CD14-positive monocyte (primary cell): ENCODE data around the gene CREB3L1. TPM values are rescaled to one million over a fixed set of nuclear protein-coding genes. Genes with fewer than 3 reads are reported as not detected.

ENCODE experiments used
- DNase-seq, 3 donors: peaks; one replicate each; pipeline ENCODE4 v3.0.0-alpha.2; 2011 to 2022
- H2AFZ ChIP-seq: 2 replicates; pipeline ENCODE4 v1.6.0; 2012; ENCODE audit warnings: mild to moderate bottlenecking, low read depth, low read length, inconsistent platforms; ENCODE audit not compliant: insufficient read depth, poor library complexity, severe bottlenecking
- H3K27ac ChIP-seq, 2 donors: 1 replicate in 1 of 2; 2 replicates in 1 of 2; pipeline ENCODE4 v1.5.1; 2012 to 2013; ENCODE audit warnings: low read length in 2 of 2, control low read depth in 1 of 2, inconsistent platforms in 1 of 2, low read depth in 1 of 2, mild to moderate bottlenecking in 1 of 2
- H3K27me3 ChIP-seq, 2 donors: one replicate each; pipeline versions ENCODE4 v1.6.0 to v1.6.1; 2011 to 2013; ENCODE audit warnings: low read length in 2 of 2; ENCODE audit not compliant: control insufficient read depth in 2 of 2, insufficient read depth in 2 of 2
- H3K36me3 ChIP-seq, 2 donors: replicated peaks in 1 of 2; 1 replicate in 1 of 2; 2 replicates in 1 of 2; pipeline versions ENCODE4 v1.5.1 to v1.6.1; 2012 to 2013; ENCODE audit warnings: low read length in 2 of 2, control low read depth in 1 of 2, inconsistent platforms in 1 of 2, mild to moderate bottlenecking in 1 of 2; ENCODE audit not compliant: insufficient read depth in 2 of 2, control insufficient read depth in 1 of 2
- H3K4me1 ChIP-seq, 2 donors: 1 replicate in 1 of 2; 2 replicates in 1 of 2; pipeline versions ENCODE4 v1.5.1 to v1.6.1; 2012 to 2013; ENCODE audit warnings: low read length in 2 of 2, control low read depth in 1 of 2, inconsistent platforms in 1 of 2, mild to moderate bottlenecking in 1 of 2, moderate library complexity in 1 of 2; ENCODE audit not compliant: insufficient read depth in 2 of 2, control insufficient read depth in 1 of 2
- H3K4me2 ChIP-seq: replicated peaks from 2 replicates; pipeline ENCODE3; 2012; ENCODE audit warnings: low read length, moderate library complexity, mild to moderate bottlenecking; ENCODE audit not compliant: poor library complexity, severe bottlenecking; ENCODE audit errors: extremely low read depth
- H3K4me3 ChIP-seq, 3 experiments: fragments of 200-600 bp in 1 of 3; sonication (generic) in 1 of 3; replicated peaks in 1 of 3; 1 replicate in 2 of 3; 2 replicates in 1 of 3; pipeline ENCODE4 v1.5.1; 2011 to 2013; ENCODE audit warnings: low read length in 3 of 3, mild to moderate bottlenecking in 3 of 3, control low read depth in 2 of 3, low read depth in 2 of 3, inconsistent platforms in 1 of 3, moderate library complexity in 1 of 3
- H3K79me2 ChIP-seq: 2 replicates; pipeline ENCODE4 v1.6.0; 2012; ENCODE audit warnings: mild to moderate bottlenecking, control low read depth, inconsistent platforms, low read length, moderate library complexity; ENCODE audit not compliant: insufficient read depth
- H3K9ac ChIP-seq: 2 replicates; pipeline ENCODE4 v1.6.0; 2017; ENCODE audit warnings: low read length, mild to moderate bottlenecking; ENCODE audit not compliant: insufficient read depth, poor library complexity, severe bottlenecking
- H3K9me3 ChIP-seq, 2 donors: replicated peaks in 1 of 2; 1 replicate in 1 of 2; 2 replicates in 1 of 2; pipeline versions ENCODE4 v1.5.1 to v1.6.1; 2012 to 2013; ENCODE audit warnings: low read length in 2 of 2, control low read depth in 1 of 2; ENCODE audit not compliant: control insufficient read depth in 1 of 2, insufficient read depth in 1 of 2
- H4K20me1 ChIP-seq: 2 replicates; pipeline ENCODE4 v1.6.0; 2012; ENCODE audit warnings: mild to moderate bottlenecking, low read length, control low read depth, moderate library complexity; ENCODE audit not compliant: insufficient read depth
- H3K27ac Mint-ChIP-seq, 7 donors: one replicate each; pipeline ENCODE4 v1.8.0; 2020; ENCODE audit warnings: mild to moderate bottlenecking in 7 of 7, mixed read lengths in 7 of 7, moderate library complexity in 6 of 7, inconsistent platforms in 2 of 7
- H3K27me3 Mint-ChIP-seq, 3 donors: one replicate each; pipeline ENCODE4 v1.8.0; 2021 to 2022; ENCODE audit warnings: low read depth in 3 of 3, mild to moderate bottlenecking in 3 of 3, mixed read lengths in 3 of 3, moderate library complexity in 3 of 3, inconsistent platforms in 1 of 3
- H3K36me3 Mint-ChIP-seq, 2 donors: one replicate each; pipeline ENCODE4 v1.8.0; 2020; ENCODE audit warnings: mixed read lengths in 2 of 2, inconsistent platforms in 1 of 2, mild to moderate bottlenecking in 1 of 2
- H3K4me1 Mint-ChIP-seq: one replicate; pipeline ENCODE4 v1.8.0; 2020; ENCODE audit warnings: mild to moderate bottlenecking, mixed read lengths
- H3K4me3 Mint-ChIP-seq, 2 donors: one replicate each; pipeline ENCODE4 v1.8.0; 2020; ENCODE audit warnings: mild to moderate bottlenecking in 2 of 2, mixed read lengths in 2 of 2, moderate library complexity in 1 of 2
- H3K9me3 Mint-ChIP-seq, 7 donors: one replicate each; pipeline ENCODE4 v1.8.0; 2020 to 2022; ENCODE audit warnings: mixed read lengths in 7 of 7, mild to moderate bottlenecking in 6 of 7, moderate library complexity in 6 of 7, inconsistent platforms in 2 of 7
- WGBS: methylation state at CpG from one replicate; pipeline ENCODE4 v1.1.5; 2013; ENCODE audit warnings: missing lambda C conversion rate; ENCODE audit not compliant: insufficient coverage; 5-methylcytosine and 5-hydroxymethylcytosine counted together
- intact Hi-C, 2 donors: fragments of 100-400 bp; cut with micrococcal nuclease; formaldehyde crosslinking; loops; one replicate each; pipeline versions ENCODE4 v1.15.0 to v1.15.1; 2023
- polyA plus RNA-seq, 3 donors: library from polyadenylated mRNA; depleted of rRNA in 1 of 3; unstranded in 2 of 3; stranded (reverse) in 1 of 3; fragments of 300-500 nt in 2 of 3; fragments of >200 nt in 1 of 3; fragmentation: Illumina TruSeq in 2 of 3; gene quantifications; 1 replicate in 2 of 3; 2 replicates in 1 of 3; pipeline ENCODE4 v1.2.3, GENCODE V29; 2012 to 2021
- TF ChIP-seq, protein P1 (sequence below): fragments of 200-600 bp; IDR thresholded peaks from one replicate; pipeline ENCODE4 v1.8.0; 2022; ENCODE audit warnings: antibody characterized with exemption, mild to moderate bottlenecking

CREB3L1 gene
- polyA plus RNA-seq, 3 donors, result not detected

DNA sequence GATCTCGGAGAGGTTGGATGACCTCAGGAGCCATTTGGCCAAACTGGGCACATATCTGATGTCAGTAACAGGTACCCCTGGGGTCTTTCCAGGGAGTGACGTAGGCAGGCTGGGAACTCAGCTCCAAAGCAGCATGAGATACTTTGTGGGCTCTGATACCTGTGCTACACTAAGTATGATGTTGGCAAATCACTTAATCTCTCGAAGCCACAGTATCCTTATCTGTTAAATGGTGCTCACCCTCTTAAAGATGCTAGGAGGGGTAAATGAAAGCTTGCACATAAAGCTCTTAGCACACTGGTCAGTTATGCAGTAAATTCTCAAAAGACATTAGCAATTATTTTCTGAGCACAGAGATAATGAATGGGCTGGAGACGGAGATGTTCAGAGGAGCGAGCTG lies 52.7 kb downstream of the CREB3L1 start:
- intact Hi-C loops, result no loop called here
- TF ChIP-seq, protein P1, sequence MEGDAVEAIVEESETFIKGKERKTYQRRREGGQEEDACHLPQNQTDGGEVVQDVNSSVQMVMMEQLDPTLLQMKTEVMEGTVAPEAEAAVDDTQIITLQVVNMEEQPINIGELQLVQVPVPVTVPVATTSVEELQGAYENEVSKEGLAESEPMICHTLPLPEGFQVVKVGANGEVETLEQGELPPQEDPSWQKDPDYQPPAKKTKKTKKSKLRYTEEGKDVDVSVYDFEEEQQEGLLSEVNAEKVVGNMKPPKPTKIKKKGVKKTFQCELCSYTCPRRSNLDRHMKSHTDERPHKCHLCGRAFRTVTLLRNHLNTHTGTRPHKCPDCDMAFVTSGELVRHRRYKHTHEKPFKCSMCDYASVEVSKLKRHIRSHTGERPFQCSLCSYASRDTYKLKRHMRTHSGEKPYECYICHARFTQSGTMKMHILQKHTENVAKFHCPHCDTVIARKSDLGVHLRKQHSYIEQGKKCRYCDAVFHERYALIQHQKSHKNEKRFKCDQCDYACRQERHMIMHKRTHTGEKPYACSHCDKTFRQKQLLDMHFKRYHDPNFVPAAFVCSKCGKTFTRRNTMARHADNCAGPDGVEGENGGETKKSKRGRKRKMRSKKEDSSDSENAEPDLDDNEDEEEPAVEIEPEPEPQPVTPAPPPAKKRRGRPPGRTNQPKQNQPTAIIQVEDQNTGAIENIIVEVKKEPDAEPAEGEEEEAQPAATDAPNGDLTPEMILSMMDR, result no peak
- H3K27ac Mint-ChIP-seq, result no peak overlapping the region
- peak overlapping the region in 1 of 2 donors; percentile 87 for H3K4me3 Mint-ChIP-seq
- Histone ChIP-seq H3K27ac (no peak overlapping the region), H3K4me3 (no peak overlapping the region), H3K36me3 (no peaks in the 10 kb centered on the region), H3K27me3 (peaks cover 14 to 46% of the 10 kb centered on the region in 2 donors), H3K4me2 (no peak overlapping the region), H4K20me1 (peaks cover 15% of the 10 kb centered on the region), H3K79me2 (no peaks in the 10 kb centered on the region), H2AFZ (no peak overlapping the region), H3K9me3 (peaks cover 0 to 7% of the 10 kb centered on the region in 2 donors), H3K4me1 (peaks cover 43 to 56% of the 10 kb centered on the region in 2 donors), H3K9ac (no peak overlapping the region)
- peaks cover 0 to 9% (median 4%) of the 10 kb centered on the region in 7 donors for H3K9me3 Mint-ChIP-seq
- H3K36me3 Mint-ChIP-seq, result peaks cover 7 to 16% of the 10 kb centered on the region in 2 donors
- DNase-seq, result no peak
- H3K27me3 Mint-ChIP-seq, result peaks cover 54 to 74% (median 59%) of the 10 kb centered on the region in 3 donors
- 54% methylated on average over 4 of the region's 5 CpGs for WGBS
- peaks cover 52% of the 10 kb centered on the region for H3K4me1 Mint-ChIP-seq

DNA sequence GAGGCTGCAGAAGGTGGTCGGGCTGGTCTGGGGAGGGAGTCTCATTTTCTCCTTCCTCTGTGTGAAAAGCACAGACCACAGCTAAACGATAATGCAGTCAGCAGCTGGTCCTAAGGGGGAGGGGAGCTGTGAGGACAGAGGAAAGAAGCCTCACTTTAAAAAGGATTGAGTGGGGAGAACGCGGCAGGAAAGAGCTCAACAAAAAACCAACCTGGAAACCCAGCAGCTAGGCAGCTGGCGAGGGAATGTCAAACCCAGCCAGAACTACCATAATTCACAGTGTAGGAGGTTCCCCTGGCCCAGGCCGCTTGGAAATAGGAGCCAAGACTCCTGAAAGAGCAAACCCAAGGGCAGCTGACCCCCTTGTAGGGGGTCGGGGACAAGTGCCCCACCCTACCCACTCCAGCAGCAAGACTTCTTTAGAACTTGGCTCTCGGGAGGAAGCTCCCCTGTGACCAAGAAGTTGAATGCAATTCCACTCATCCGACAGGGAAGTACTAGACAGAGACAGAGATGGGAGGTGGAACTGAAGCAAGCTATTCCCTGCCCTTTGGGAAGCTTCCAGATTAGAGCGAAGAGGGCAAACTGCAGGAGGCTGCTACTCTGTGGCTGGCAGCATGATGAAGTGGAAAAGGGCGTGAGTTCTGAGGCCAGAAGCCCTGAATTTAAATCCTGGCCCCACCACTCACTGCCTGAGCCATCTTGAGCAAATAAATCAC lies 53.3 kb downstream of the CREB3L1 start:
- Histone ChIP-seq H3K4me2 (peak overlapping the region; percentile 15), H3K4me1 (peaks cover 49 to 61% of the 10 kb centered on the region in 2 donors), H3K36me3 (no peaks in the 10 kb centered on the region), H4K20me1 (peaks cover 15% of the 10 kb centered on the region), H3K27ac (no peak overlapping the region), H3K4me3 (no peak overlapping the region), H3K27me3 (peaks cover 14 to 46% of the 10 kb centered on the region in 2 donors), H3K9ac (no peak overlapping the region), H3K9me3 (peaks cover 0 to 7% of the 10 kb centered on the region in 2 donors), H2AFZ (no peak overlapping the region), H3K79me2 (no peaks in the 10 kb centered on the region)
- no peak for DNase-seq
- peaks cover 7 to 16% of the 10 kb centered on the region in 2 donors for H3K36me3 Mint-ChIP-seq
- H3K9me3 Mint-ChIP-seq, result peaks cover 0 to 9% (median 4%) of the 10 kb centered on the region in 7 donors
- peak overlapping the region in 3 of 7 donors; percentile 3 to 36 (median 14) for H3K27ac Mint-ChIP-seq
- H3K4me1 Mint-ChIP-seq, result peaks cover 58% of the 10 kb centered on the region
- H3K4me3 Mint-ChIP-seq, result peak overlapping the region; percentile 49 to 87
- WGBS, result 33% methylated on average over 3 of the region's 11 CpGs
- intact Hi-C loops, result no loop called here
- TF ChIP-seq, protein P1, result no peak
- H3K27me3 Mint-ChIP-seq, result peaks cover 54 to 74% (median 59%) of the 10 kb centered on the region in 3 donors
